HG02852 (cell line): ENCODE results near the gene CDK5.
"Not testable (repeated sequence)": the region's sequence is repeated elsewhere in the genome, so short reads cannot be mapped to it uniquely, and the experiment has no call there.

ENCODE experiments used
- ATAC-seq: cut with Tn5 transposase; IDR thresholded peaks from one replicate; pipeline ENCODE4 v1.9.1; 2021; ENCODE audit warnings: mild to moderate bottlenecking, moderate library complexity; ENCODE audit not compliant: unreplicated experiment

The CDK5 gene

DNA sequence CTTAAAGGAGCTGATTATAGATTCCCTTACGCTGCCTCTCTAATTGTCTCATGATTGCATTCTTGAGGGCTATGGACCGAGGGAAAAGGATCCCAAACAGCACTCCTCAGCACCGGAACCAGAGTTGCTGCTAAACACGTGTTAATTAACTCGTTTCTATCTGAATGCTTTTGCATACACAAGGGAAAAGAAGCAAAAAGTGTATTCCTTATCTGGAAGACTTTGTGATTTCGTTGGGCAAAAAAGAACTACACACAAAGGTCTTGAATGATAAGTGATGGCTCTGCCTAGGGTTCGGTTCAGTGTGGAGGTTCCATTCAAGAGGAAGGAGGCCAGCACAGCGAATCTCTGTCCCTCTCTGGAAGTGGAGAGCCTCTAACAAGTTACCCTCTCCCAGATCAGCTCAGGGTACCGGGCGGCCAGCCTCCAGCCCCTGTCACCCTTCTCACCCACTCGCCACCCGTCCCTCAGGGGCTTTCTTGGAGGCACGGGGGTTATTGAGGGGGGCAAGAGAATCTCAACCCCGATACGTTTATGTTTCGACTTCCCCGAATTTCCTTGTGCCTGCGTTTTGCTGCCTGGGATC is 1.2 kb upstream of the CDK5 start:
- no peak for ATAC-seq

GRCh38 chr7:151057989-151058780 is 488 bp upstream of the CDK5 start:
- peak; percentile 85 for ATAC-seq

GRCh38 chr7:151056666-151057505 is 811 bp downstream of the CDK5 start:
- ATAC-seq = no peak

- ATAC-seq = no peak
Measured at GRCh38 chr7:151056283-151056665, 1.4 kb downstream of the CDK5 start.

DNA sequence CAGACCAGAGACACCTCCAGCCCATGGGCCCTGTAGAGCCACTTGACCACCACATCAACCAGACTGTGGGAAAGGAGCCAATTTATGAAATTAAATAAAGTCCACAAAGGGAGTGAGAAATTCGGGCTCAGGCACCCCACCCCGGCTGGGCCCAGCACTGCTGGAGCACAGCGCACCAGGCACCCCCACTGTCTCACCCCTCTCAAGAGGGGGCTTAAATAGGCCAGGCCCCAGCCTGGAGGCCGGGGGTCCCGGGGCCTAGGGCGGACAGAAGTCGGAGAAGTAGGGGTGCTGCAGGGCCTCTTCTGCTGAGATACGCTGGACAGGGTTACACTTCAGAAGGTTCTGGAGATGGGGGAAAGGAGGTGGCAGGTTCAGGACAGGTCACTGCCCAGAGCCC is 3.9 kb downstream of the CDK5 start:
- ATAC-seq = no peak

- no peak for ATAC-seq
Measured at GRCh38 chr7:151053096-151053495, 4.6 kb downstream of the CDK5 start.

DNA sequence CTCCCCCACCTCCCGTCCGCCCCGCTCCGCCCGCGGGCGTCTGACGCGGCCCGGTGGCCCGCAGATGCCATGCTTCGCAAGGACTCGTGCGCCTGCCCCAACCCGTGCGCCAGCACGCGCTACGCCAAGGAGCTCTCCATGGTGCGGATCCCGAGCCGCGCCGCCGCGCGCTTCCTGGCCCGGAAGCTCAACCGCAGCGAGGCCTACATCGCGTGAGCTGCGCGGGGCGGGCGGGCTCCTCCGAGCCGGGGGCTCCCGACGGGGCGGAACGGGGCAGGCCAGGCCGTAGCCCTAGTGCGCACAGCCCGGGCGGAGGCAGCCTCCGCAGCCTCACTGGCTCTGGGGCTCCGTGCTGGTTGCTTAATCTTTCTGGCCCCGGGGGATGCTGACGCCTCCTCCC is 6.6 kb downstream of the CDK5 start:
- no peak for ATAC-seq

GRCh38 chr7:151048911-151049463 is 8.7 kb downstream of the CDK5 start:
- no peak for ATAC-seq

DNA sequence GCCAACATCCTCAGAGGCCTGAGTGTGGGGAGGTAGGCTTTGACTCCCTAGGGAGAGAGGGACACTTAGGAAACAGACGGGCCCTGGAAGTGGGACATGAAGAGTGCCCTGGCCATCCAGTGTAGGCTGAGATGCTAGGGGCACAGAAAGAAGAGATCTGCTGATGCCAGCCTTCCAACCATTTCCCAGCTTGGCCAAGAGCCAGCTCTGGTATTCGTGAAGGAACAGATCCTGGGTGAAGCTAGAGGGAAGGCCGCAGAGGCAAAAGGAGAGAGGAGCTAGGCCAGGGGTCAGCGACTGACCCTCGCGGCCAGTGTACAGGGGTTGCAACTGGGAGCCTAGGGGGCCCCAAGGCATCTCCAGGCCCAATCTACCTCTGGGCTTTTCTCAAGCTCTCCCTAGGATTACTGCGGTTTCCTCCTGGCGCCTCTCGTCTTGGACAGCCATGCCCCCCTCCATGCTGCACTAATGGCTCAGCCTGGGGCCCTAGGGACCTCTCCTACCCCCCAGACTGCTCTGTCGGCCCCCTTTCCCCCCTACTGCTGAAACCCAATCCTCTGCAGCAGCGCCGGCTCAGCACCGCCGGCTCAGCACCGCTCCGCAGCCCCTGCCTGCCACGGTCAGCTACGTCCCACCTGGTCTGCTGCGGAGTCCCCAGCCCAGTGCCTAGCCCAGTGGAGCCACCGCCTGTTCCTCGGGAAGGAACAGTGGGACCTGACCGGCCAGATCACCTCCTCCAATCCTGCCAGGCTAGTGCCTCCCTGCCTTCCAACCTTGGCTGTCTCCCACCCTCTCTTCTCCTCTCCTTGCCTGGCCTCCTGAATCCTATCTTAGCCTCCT is 9.5 kb downstream of the CDK5 start, which contains the start of gene ASIC3:
TSS of gene ASIC3 (plus strand) at position 556 of the 840 bp plus-strand sequence. CDS start 355 bp downstream, outside the sequence.
- no peak for ATAC-seq

GRCh38 chr7:151046603-151047573 is 10.8 kb downstream of the CDK5 start:
- ATAC-seq = no peak

- ATAC-seq = no peak
Measured at GRCh38 chr7:151045967-151046366, 11.7 kb downstream of the CDK5 start.

- no peak for ATAC-seq
Measured at GRCh38 chr7:151045262-151045661, 12.4 kb downstream of the CDK5 start.

GRCh38 chr7:151043959-151044358 is 13.7 kb downstream of the CDK5 start:
- ATAC-seq = no peak

DNA sequence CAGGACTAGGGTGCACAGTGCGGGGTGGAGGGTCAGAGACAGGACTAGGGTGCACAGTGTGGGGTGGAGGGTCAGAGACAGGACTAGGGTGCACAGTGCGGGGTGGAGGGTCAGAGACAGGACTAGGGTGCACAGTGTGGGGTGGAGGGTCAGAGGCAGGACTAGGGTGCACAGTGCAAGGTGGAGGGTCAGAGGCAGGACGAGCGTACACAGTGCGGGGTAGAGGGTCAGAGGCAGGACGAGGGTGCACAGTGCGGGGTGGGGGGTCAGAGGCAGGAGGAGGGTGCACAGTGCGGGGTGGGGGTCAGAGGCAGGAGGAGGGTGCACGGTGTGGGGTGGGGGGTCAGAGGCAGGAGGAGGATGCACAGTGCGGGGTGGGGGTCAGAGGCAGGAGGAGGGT is 14.2 kb downstream of the CDK5 start:
- ATAC-seq = not testable (repeated sequence)

DNA sequence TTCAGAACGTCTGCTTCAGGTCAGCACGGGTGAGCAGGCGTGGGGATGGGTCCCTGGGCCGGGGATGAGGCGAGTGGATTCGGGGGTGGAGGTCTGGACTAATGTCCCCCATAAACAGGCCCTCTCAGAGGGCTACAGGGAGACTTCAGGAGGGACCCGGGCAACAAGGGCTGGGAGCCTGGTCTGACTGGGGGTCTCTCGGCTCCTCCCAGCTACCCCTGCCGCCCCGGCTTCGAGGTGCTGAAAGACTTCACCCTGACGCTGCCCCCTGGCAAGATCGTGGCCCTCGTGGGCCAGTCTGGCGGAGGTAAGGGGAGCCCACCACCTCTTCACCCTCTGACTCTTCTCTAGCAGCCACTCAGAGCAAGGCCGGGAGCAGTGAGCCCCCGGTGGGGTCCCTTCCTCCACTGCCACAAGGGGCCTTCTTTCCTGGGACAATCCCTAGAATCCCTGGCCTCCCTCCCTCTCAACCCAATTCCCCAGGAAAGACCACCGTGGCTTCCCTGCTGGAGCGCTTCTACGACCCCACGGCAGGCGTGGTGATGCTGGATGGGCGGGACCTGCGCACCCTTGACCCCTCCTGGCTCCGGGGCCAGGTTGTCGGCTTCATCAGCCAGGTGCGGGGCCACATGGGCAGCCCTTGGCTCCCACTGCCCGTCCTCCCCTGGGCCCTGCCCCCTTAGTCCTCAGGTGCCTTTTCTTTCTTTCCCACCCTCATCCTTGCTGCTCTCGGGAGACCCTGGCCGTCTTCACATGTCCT is 16.9 kb downstream of the CDK5 start:
- no peak for ATAC-seq

DNA sequence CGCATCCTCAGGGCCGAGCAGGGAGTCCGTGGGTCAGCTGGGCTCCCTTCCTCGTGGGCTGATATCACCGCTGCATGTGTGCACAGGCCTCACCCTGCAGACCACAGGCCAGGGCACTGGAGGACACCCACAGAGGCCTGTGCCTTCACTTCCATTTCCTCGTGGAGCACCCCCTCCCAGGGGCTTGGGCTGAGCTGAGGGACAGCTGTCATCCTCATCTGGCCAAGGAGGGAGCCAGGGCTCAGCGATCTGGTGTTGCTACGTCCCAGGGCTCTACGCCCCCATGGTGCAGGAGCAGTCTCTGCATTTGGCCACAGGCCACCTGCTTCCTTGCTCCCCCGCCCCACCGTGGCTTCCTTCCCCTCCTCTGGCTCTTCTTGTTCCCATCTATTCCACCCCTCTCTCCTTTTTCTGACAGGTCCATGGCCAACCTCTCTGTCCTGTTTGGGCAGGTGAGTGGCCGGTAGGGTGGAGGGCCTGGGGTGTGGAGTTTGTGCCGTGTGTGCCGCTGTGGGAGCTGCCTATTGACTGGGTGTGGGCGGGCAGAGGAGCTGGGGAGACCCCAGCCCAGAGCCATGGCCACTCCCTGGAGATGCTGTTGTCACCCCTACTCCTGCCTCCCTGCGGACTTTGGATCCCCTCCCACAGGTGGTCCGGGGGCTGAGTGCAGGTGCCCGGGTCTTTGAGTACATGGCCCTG is 17.7 kb downstream of the CDK5 start:
- ATAC-seq = no peak

GRCh38 chr7:151038951-151039849 is 18.5 kb downstream of the CDK5 start:
- no peak for ATAC-seq
